Neutrophil (primary cell): ENCODE data around the gene RPS24.

ENCODE experiments used
- H3K27ac ChIP-seq: fragments of 200-600 bp; sonication (generic); 2 replicates; pipeline ENCODE4 v1.5.1; 2016; ENCODE audit warnings: mild to moderate bottlenecking, moderate library complexity
- H3K27me3 ChIP-seq: fragments of 200-600 bp; sonication (generic); 2 replicates; pipeline ENCODE4 v1.6.0; 2016; ENCODE audit warnings: mild to moderate bottlenecking
- H3K36me3 ChIP-seq: fragments of 200-600 bp; sonication (generic); 2 replicates; pipeline ENCODE4 v1.5.1; 2017
- H3K4me1 ChIP-seq, 2 experiments: fragments of 200-600 bp in 1 of 2; sonication (generic) in 1 of 2; 1 replicate in 1 of 2; 2 replicates in 1 of 2; pipeline versions ENCODE4 v1.5.1 to v1.6.1; 2013 to 2016; ENCODE audit warnings: low read depth in 1 of 2, low read length in 1 of 2, mild to moderate bottlenecking in 1 of 2, moderate library complexity in 1 of 2; ENCODE audit not compliant: control insufficient read depth in 1 of 2, insufficient read depth in 1 of 2
- H3K4me3 ChIP-seq, 2 experiments: fragments of 200-600 bp in 1 of 2; sonication (generic) in 1 of 2; 1 replicate in 1 of 2; 2 replicates in 1 of 2; pipeline ENCODE4 v1.5.1; 2013 to 2016; ENCODE audit warnings: low read depth in 1 of 2, low read length in 1 of 2, mild to moderate bottlenecking in 1 of 2, moderate library complexity in 1 of 2
- H3K9me3 ChIP-seq: fragments of 200-600 bp; sonication (generic); 2 replicates; pipeline ENCODE4 v1.5.1; 2016
- TF ChIP-seq, protein P1 (sequence below): fragments of 200-600 bp; sonication (generic); IDR thresholded peaks from 2 replicates; pipeline ENCODE4 v1.5.1; 2016; ENCODE audit warnings: antibody characterized with exemption

Gene RPS24

DNA sequence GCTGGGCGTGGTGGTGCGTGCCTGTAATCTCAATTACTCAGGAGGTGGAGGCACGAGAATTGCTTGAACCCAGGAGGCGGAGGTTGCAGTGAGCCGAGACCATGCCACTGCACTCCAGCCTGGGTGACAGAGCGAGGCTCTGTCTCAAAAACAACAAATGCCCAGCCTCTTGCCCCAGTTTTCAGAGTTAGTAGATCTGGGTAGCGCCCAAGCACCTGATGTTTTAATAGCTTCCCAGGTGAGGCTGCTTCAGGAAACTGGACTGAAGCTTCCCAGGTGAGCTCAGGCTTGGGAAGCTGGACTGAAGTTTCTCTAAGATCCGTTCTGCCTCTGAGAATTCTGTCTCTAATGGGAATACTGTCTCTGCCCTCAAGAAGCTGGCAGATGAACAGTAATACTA lies 12.2 kb downstream of the RPS24 start:
- H3K9me3 ChIP-seq: no peaks in the 10 kb centered on the region
- no peaks in the 10 kb centered on the region for H3K4me1 ChIP-seq
- peaks cover 24% of the 10 kb centered on the region for H3K36me3 ChIP-seq
- no peak overlapping the region for H3K4me3 ChIP-seq
- H3K27ac ChIP-seq: no peak overlapping the region
- TF ChIP-seq, protein P1, sequence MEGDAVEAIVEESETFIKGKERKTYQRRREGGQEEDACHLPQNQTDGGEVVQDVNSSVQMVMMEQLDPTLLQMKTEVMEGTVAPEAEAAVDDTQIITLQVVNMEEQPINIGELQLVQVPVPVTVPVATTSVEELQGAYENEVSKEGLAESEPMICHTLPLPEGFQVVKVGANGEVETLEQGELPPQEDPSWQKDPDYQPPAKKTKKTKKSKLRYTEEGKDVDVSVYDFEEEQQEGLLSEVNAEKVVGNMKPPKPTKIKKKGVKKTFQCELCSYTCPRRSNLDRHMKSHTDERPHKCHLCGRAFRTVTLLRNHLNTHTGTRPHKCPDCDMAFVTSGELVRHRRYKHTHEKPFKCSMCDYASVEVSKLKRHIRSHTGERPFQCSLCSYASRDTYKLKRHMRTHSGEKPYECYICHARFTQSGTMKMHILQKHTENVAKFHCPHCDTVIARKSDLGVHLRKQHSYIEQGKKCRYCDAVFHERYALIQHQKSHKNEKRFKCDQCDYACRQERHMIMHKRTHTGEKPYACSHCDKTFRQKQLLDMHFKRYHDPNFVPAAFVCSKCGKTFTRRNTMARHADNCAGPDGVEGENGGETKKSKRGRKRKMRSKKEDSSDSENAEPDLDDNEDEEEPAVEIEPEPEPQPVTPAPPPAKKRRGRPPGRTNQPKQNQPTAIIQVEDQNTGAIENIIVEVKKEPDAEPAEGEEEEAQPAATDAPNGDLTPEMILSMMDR: no peak
- no peaks in the 10 kb centered on the region for H3K27me3 ChIP-seq

DNA sequence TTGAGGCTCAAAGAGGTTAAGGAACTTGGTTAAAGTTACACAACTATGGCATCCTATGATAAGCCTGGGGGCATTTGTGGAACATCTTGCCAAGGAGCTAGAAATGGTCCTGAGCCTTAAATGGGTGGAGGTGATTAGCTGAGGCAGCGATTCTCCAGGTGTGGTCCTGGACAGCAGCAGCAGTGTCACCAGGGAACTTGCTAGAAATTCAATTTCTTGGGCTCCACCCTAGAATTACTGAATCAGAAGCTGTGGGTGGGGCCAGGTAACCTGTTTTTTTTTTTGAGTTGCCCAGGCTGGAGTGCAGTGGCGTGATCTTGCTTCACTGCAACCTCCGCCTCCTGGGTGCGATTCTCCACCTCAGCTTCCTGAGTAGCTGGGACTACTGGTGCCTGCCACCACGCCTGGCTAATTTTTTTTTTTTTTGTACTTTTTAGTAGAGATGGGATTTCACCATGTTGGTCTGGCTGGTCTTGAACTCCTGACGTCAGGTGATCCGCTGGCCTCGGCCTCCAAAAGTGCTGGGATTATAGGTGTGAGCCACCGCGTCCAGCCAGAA lies 13.1 kb downstream of the RPS24 start:
- H3K4me3 ChIP-seq: no peak overlapping the region
- TF ChIP-seq, protein P1: no peak
- H3K27me3 ChIP-seq: no peaks in the 10 kb centered on the region
- no peaks in the 10 kb centered on the region for H3K4me1 ChIP-seq
- no peak overlapping the region for H3K27ac ChIP-seq
- H3K36me3 ChIP-seq: peaks cover 15% of the 10 kb centered on the region
- H3K9me3 ChIP-seq: no peaks in the 10 kb centered on the region

DNA sequence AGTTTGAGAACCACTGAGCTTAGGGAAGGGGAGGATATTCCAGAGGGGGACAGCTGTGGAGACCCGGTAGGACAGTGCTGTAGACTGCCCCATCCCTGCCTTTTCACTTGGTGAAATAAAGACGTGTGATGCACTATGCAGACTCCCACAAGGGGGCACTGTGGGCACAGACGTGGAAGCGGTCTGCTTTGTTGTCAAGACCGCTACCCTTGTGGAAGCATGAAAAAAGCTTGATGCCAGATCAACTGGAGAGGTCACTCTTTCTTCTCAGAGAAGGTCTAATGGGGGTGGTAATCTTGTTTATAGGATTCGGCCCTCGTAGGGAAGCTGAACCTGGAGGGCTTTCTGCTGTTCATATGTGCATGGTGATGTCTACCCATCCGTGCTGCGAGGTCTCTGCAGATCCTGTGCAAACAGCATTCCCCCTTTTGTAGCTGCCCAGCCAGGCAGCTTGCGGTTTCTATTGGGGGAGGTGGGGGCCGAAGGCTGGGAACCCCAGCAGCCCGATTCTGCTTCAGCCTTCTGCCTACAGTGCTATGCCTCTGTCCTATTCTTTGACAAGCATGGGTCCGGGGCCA lies 13.7 kb downstream of the RPS24 start:
- H3K27ac ChIP-seq: no peak overlapping the region
- H3K27me3 ChIP-seq: no peaks in the 10 kb centered on the region
- peaks cover 9% of the 10 kb centered on the region for H3K36me3 ChIP-seq
- H3K4me3 ChIP-seq: no peak overlapping the region
- H3K4me1 ChIP-seq: no peaks in the 10 kb centered on the region
- no peaks in the 10 kb centered on the region for H3K9me3 ChIP-seq
- TF ChIP-seq, protein P1: peak; percentile 75

DNA sequence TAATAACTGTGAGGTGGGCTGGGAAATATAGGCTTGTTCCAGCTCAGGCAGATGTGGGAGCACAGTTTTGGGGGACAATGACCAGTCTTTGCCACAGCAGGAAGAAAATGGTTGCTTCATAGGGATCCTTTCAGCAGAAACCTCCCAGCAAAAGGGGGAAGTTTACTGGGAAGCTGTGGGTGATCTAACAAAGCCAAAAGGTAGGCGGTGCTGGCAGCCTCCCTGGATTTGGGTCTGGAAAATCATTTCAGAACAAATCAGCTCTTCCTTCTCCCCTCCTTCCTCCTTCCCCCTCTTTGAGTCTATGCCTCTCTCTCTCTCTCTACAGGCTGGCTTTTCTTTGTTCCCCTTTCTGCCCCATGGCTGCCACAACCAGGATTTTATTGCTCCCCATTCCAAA lies 16.2 kb downstream of the RPS24 start:
- Histone ChIP-seq H3K27me3 (no peaks in the 10 kb centered on the region), H3K4me1 (no peaks in the 10 kb centered on the region), H3K27ac (no peak overlapping the region), H3K4me3 (no peak overlapping the region), H3K9me3 (no peaks in the 10 kb centered on the region), H3K36me3 (no peaks in the 10 kb centered on the region)
- TF ChIP-seq, protein P1: no peak

DNA sequence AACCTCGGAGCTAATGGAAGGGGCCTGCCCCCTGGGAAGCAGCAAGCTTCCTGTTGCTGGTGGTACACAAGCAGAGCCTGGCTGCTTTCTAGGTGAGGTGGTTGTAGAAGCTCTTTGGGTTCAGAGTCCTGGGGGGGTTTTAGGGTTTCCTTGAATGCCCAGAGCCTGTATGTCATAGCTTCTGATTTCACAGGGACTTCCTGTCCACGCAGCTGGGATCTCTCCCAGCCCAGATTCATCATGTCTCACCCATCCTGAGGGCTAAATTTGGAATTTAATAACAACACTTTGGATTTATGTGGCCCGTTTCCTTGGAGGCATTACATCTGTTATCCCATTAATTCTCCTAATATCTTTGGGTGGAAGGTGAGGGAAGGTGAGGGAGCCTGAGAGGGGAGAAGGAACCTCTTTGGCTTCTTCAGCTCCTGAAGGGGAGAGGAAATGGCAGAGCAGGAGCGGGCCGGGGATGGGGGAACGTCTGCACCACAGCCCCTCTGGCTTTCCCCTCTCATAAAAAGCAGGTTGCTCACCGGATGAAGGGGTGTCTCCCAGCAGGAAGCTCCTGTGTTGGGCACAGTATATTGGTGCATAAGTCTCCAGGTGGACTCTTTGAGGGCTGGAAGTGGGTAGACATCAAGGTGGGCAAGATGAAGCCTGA lies 19.7 kb downstream of the RPS24 start:
- Histone ChIP-seq H3K27me3 (no peaks in the 10 kb centered on the region), H3K36me3 (no peaks in the 10 kb centered on the region), H3K9me3 (no peaks in the 10 kb centered on the region), H3K27ac (no peak overlapping the region), H3K4me1 (no peaks in the 10 kb centered on the region), H3K4me3 (no peak overlapping the region)
- TF ChIP-seq, protein P1: no peak
